ENCODE results near the gene SEC22A. TPM values are rescaled to one million over a fixed set of nuclear protein-coding genes. Genes with fewer than 3 reads are reported as not detected.

Gene SEC22A
- total RNA-seq, 5 donors from 2014 or later (not counting 1 experiment from before 2014, with no cell fraction given), result 14.4 to 22.5 (median 18.7) TPM

- peaks cover 0 to 2% (median 0%) of the 10 kb centered on the region in 3 donors for H3K4me1 Mint-ChIP-seq
- POLR2A ChIA-PET, result no interaction called here
Observed at GRCh38 chr3:123262868-123263267, 61.1 kb downstream of the SEC22A start.

GRCh38 chr3:123263941-123264340, 62.2 kb downstream of the SEC22A start:
- Mint-ChIP-seq H3K27ac (no peak overlapping the region), H3K36me3 (peaks cover 59% of the 10 kb centered on the region)

More at GRCh38 chr3:123262868-123263267, 61.1 kb downstream of the SEC22A start:
- CTCF ChIA-PET, result no interaction called here
- no peak for DNase-seq
- Mint-ChIP-seq H3K36me3 (peaks cover 58% of the 10 kb centered on the region), H3K27me3 (no peaks in the 10 kb centered on the region), H3K27ac (no peak overlapping the region), H3K9me3 (peaks cover 0 to 5% (median 0%) of the 10 kb centered on the region in 3 donors), H3K4me3 (no peak overlapping the region)
- Histone ChIP-seq H3K4me3 (ENCODE audit: control insufficient read depth in 1 of 2, extremely low read depth in 1 of 2, low read length in 1 of 2) (no peak overlapping the region), H3K27me3 (replicated peaks in 1 of 2; ENCODE audit: control insufficient read depth in 2 of 2, extremely low read depth in 1 of 2, insufficient read depth in 2 of 2, low read length in 1 of 2) (no peaks in the 10 kb centered on the region), H3K36me3 (ENCODE audit: control insufficient read depth in 2 of 2, extremely low read depth in 1 of 2, insufficient read depth in 1 of 2, low read length in 1 of 2) (peaks cover 0 to 14% of the 10 kb centered on the region in 2 donors), H3K27ac (ENCODE audit: low read length) (no peak overlapping the region), H3K9me3 (no peaks in the 10 kb centered on the region), H3K4me1 (ENCODE audit: control insufficient read depth in 1 of 2, extremely low read depth in 1 of 2, insufficient read depth in 2 of 2, low read length in 2 of 2) (no peaks in the 10 kb centered on the region)
- ATAC-seq (replicated peaks in 1 of 4), result no peak
- WGBS (ENCODE audit: insufficient coverage), result 92% methylated on average over 3 of the region's 5 CpGs

GRCh38 chr3:123267821-123268220, 66.1 kb downstream of the SEC22A start:
- H3K27me3 Mint-ChIP-seq, result no peaks in the 10 kb centered on the region
- H3K4me3 ChIP-seq (ENCODE audit: control insufficient read depth in 1 of 2, extremely low read depth in 1 of 2, low read length in 1 of 2), result no peak overlapping the region
- H3K9me3 ChIP-seq, result no peaks in the 10 kb centered on the region
- H3K36me3 ChIP-seq (ENCODE audit: control insufficient read depth in 2 of 2, extremely low read depth in 1 of 2, insufficient read depth in 1 of 2, low read length in 1 of 2), result peaks cover 0 to 19% of the 10 kb centered on the region in 2 donors
- DNase-seq (no peak), ATAC-seq (replicated peaks in 1 of 4) (no peak)
- H3K27ac Mint-ChIP-seq, result no peak overlapping the region
- H3K27me3 ChIP-seq (replicated peaks in 1 of 2; ENCODE audit: control insufficient read depth in 2 of 2, extremely low read depth in 1 of 2, insufficient read depth in 2 of 2, low read length in 1 of 2), result no peaks in the 10 kb centered on the region
- no peak overlapping the region for H3K4me3 Mint-ChIP-seq
- H3K36me3 Mint-ChIP-seq, result peaks cover 58% of the 10 kb centered on the region
- H3K4me1 ChIP-seq (ENCODE audit: control insufficient read depth in 1 of 2, extremely low read depth in 1 of 2, insufficient read depth in 2 of 2, low read length in 2 of 2), result no peaks in the 10 kb centered on the region
- H3K4me1 Mint-ChIP-seq, result no peaks in the 10 kb centered on the region
- ChIA-PET POLR2A (no interaction called here), CTCF (no interaction called here)
- no peak overlapping the region for H3K27ac ChIP-seq (ENCODE audit: low read length)
- H3K9me3 Mint-ChIP-seq, result peaks cover 0 to 5% (median 0%) of the 10 kb centered on the region in 3 donors
- WGBS (ENCODE audit: insufficient coverage), result 83% methylated on average over 1 of the region's 2 CpGs

More at GRCh38 chr3:123263941-123264340, 62.2 kb downstream of the SEC22A start:
- peaks cover 0 to 18% of the 10 kb centered on the region in 2 donors for H3K36me3 ChIP-seq (ENCODE audit: control insufficient read depth in 2 of 2, extremely low read depth in 1 of 2, insufficient read depth in 1 of 2, low read length in 1 of 2)
- Mint-ChIP-seq H3K9me3 (peaks cover 0 to 5% (median 0%) of the 10 kb centered on the region in 3 donors), H3K4me3 (no peak overlapping the region), H3K27me3 (no peaks in the 10 kb centered on the region), H3K4me1 (no peaks in the 10 kb centered on the region)
- no peaks in the 10 kb centered on the region for H3K4me1 ChIP-seq (ENCODE audit: control insufficient read depth in 1 of 2, extremely low read depth in 1 of 2, insufficient read depth in 2 of 2, low read length in 2 of 2)
- H3K27me3 ChIP-seq (replicated peaks in 1 of 2; ENCODE audit: control insufficient read depth in 2 of 2, extremely low read depth in 1 of 2, insufficient read depth in 2 of 2, low read length in 1 of 2), result no peaks in the 10 kb centered on the region
- ChIA-PET POLR2A (interaction anchor here in 1 of 2 donors (0.6 to 0.7 kb wide), 2 partner anchors 700 to 960 kb away, joined by 3 to 5 read pairs; partner anchors contain the start of genes DTX3L and PARP9), CTCF (interaction anchor here (0.7 to 0.8 kb wide), 2 partner anchors 20 to 1162 kb away, joined by 3 read pairs; no protein-coding TSS in a partner anchor)
- no CpG with 5 or more reads among the region's 2 CpGs for WGBS (ENCODE audit: insufficient coverage)
- H3K27ac ChIP-seq (ENCODE audit: low read length), result no peak overlapping the region
- DNase-seq, result no peak
- no peaks in the 10 kb centered on the region for H3K9me3 ChIP-seq
- no peak for ATAC-seq (replicated peaks in 1 of 4)
- H3K4me3 ChIP-seq (ENCODE audit: control insufficient read depth in 1 of 2, extremely low read depth in 1 of 2, low read length in 1 of 2), result no peak overlapping the region

- no peaks in the 10 kb centered on the region for H3K27me3 ChIP-seq (replicated peaks in 1 of 2; ENCODE audit: control insufficient read depth in 2 of 2, extremely low read depth in 1 of 2, insufficient read depth in 2 of 2, low read length in 1 of 2)
- peaks cover 0 to 10% of the 10 kb centered on the region in 2 donors for H3K36me3 ChIP-seq (ENCODE audit: control insufficient read depth in 2 of 2, extremely low read depth in 1 of 2, insufficient read depth in 1 of 2, low read length in 1 of 2)
- DNase-seq, result no peak
- 89% methylated on average over 1 of the region's 2 CpGs for WGBS (ENCODE audit: insufficient coverage)
- ATAC-seq (replicated peaks in 1 of 4), result no peak
- Mint-ChIP-seq H3K4me3 (no peak overlapping the region), H3K27me3 (no peaks in the 10 kb centered on the region), H3K27ac (no peak overlapping the region), H3K4me1 (no peaks in the 10 kb centered on the region), H3K9me3 (peaks cover 0 to 4% (median 0%) of the 10 kb centered on the region in 3 donors), H3K36me3 (peaks cover 38% of the 10 kb centered on the region)
- H3K4me3 ChIP-seq (ENCODE audit: control insufficient read depth in 1 of 2, extremely low read depth in 1 of 2, low read length in 1 of 2), result no peak overlapping the region
- no peaks in the 10 kb centered on the region for H3K4me1 ChIP-seq (ENCODE audit: control insufficient read depth in 1 of 2, extremely low read depth in 1 of 2, insufficient read depth in 2 of 2, low read length in 2 of 2)
- ChIA-PET POLR2A (no interaction called here), CTCF (no interaction called here)
- no peaks in the 10 kb centered on the region for H3K9me3 ChIP-seq
- H3K27ac ChIP-seq (ENCODE audit: low read length), result no peak overlapping the region
Observed at GRCh38 chr3:123270818-123271217, 69.1 kb downstream of the SEC22A start.

- no peaks in the 10 kb centered on the region for H3K9me3 Mint-ChIP-seq
- H3K4me1 Mint-ChIP-seq, result no peaks in the 10 kb centered on the region
- H3K4me3 Mint-ChIP-seq, result no peak overlapping the region
- no peak for DNase-seq
- peaks cover 30% of the 10 kb centered on the region for H3K36me3 Mint-ChIP-seq
- CTCF ChIA-PET, result no interaction called here
- Histone ChIP-seq H3K36me3 (ENCODE audit: control insufficient read depth in 2 of 2, extremely low read depth in 1 of 2, insufficient read depth in 1 of 2, low read length in 1 of 2) (peaks cover 0 to 10% of the 10 kb centered on the region in 2 donors), H3K9me3 (no peaks in the 10 kb centered on the region), H3K4me3 (ENCODE audit: control insufficient read depth in 1 of 2, extremely low read depth in 1 of 2, low read length in 1 of 2) (no peak overlapping the region), H3K27me3 (replicated peaks in 1 of 2; ENCODE audit: control insufficient read depth in 2 of 2, extremely low read depth in 1 of 2, insufficient read depth in 2 of 2, low read length in 1 of 2) (no peaks in the 10 kb centered on the region), H3K4me1 (ENCODE audit: control insufficient read depth in 1 of 2, extremely low read depth in 1 of 2, insufficient read depth in 2 of 2, low read length in 2 of 2) (no peaks in the 10 kb centered on the region), H3K27ac (ENCODE audit: low read length) (no peak overlapping the region)
- POLR2A ChIA-PET, result interaction anchor here in 1 of 2 donors (0.6 kb wide), 1 partner anchor 1011 kb away, joined by 3 read pairs; no protein-coding TSS in a partner anchor
- no peak overlapping the region for H3K27ac Mint-ChIP-seq
- H3K27me3 Mint-ChIP-seq, result no peaks in the 10 kb centered on the region
- 75% methylated on average over 4 of the region's 5 CpGs for WGBS (ENCODE audit: insufficient coverage)
- no peak for ATAC-seq (replicated peaks in 1 of 4)
Observed at GRCh38 chr3:123271466-123272159, 69.9 kb downstream of the SEC22A start.

- Histone ChIP-seq H3K27ac (ENCODE audit: low read length) (no peak overlapping the region), H3K27me3 (replicated peaks in 1 of 2; ENCODE audit: control insufficient read depth in 2 of 2, extremely low read depth in 1 of 2, insufficient read depth in 2 of 2, low read length in 1 of 2) (no peaks in the 10 kb centered on the region), H3K4me3 (ENCODE audit: control insufficient read depth in 1 of 2, extremely low read depth in 1 of 2, low read length in 1 of 2) (no peak overlapping the region), H3K36me3 (ENCODE audit: control insufficient read depth in 2 of 2, extremely low read depth in 1 of 2, insufficient read depth in 1 of 2, low read length in 1 of 2) (peaks cover 0 to 10% of the 10 kb centered on the region in 2 donors), H3K9me3 (no peaks in the 10 kb centered on the region), H3K4me1 (ENCODE audit: control insufficient read depth in 1 of 2, extremely low read depth in 1 of 2, insufficient read depth in 2 of 2, low read length in 2 of 2) (no peaks in the 10 kb centered on the region)
- WGBS (ENCODE audit: insufficient coverage), result no CpG with 5 or more reads among the region's 2 CpGs
- ChIA-PET POLR2A (no interaction called here), CTCF (no interaction called here)
- no peak overlapping the region for H3K27ac Mint-ChIP-seq
- ATAC-seq (replicated peaks in 1 of 4) (no peak), DNase-seq (no peak)
- peaks cover 21% of the 10 kb centered on the region for H3K36me3 Mint-ChIP-seq
- no peaks in the 10 kb centered on the region for H3K4me1 Mint-ChIP-seq
- H3K4me3 Mint-ChIP-seq, result no peak overlapping the region
- H3K27me3 Mint-ChIP-seq, result no peaks in the 10 kb centered on the region
- no peaks in the 10 kb centered on the region for H3K9me3 Mint-ChIP-seq
Observed at GRCh38 chr3:123272547-123272946, 70.8 kb downstream of the SEC22A start.
